Iris pigment epithelial cell (primary cell): ENCODE measurements around the gene PSD4.

Source experiments
- DNase-seq: peaks from one replicate; pipeline ENCODE4 v3.0.0-alpha.2; 2011; ENCODE audit warnings: low read depth

PSD4 gene

DNA sequence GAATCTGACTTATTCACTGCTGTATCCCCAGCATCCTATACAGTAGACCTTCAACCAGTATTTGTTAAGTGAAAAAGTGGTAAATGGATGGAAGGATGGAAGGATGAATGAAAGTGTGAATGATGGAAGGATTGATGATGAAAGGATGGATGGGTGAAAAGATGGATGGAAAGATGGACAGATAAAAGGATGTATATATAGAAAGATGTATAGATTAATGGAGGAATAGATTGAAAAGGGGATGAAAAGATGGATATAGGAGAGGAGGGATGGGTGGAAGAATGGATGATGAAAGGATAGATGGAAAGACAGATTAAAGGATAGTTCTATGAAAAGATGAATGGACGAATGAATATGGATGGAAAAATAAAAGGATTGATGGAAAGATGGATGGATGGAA lies 50.0 kb downstream of the PSD4 start:
- DNase-seq: no peak

DNA sequence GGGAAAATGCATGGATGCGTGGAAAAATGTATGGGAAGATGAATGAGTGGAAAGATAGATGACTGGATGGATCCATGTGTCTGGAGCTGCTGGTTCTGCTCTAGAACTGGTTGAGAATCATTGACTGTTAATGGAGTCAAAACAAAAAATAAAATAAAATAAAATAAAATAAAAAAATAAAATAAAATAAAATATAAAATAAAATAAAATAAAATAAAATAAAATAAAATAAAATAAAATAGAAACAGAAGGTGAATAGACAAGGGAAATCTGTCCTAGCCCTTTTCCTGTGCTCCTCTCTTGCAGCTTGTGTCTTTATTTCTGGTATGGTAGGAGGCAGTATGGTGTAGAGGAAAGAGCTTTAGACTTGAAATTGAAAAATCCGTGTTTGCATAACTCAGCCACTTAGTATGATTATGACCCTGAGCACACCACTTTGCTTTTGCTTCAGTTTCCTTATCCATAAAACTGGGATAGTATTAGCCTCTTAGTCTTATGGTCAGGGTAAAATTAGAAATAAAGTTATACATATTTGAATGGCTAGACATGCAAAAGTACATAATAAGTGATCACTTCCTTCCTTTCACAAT lies 51.0 kb downstream of the PSD4 start:
- DNase-seq: no peak

DNA sequence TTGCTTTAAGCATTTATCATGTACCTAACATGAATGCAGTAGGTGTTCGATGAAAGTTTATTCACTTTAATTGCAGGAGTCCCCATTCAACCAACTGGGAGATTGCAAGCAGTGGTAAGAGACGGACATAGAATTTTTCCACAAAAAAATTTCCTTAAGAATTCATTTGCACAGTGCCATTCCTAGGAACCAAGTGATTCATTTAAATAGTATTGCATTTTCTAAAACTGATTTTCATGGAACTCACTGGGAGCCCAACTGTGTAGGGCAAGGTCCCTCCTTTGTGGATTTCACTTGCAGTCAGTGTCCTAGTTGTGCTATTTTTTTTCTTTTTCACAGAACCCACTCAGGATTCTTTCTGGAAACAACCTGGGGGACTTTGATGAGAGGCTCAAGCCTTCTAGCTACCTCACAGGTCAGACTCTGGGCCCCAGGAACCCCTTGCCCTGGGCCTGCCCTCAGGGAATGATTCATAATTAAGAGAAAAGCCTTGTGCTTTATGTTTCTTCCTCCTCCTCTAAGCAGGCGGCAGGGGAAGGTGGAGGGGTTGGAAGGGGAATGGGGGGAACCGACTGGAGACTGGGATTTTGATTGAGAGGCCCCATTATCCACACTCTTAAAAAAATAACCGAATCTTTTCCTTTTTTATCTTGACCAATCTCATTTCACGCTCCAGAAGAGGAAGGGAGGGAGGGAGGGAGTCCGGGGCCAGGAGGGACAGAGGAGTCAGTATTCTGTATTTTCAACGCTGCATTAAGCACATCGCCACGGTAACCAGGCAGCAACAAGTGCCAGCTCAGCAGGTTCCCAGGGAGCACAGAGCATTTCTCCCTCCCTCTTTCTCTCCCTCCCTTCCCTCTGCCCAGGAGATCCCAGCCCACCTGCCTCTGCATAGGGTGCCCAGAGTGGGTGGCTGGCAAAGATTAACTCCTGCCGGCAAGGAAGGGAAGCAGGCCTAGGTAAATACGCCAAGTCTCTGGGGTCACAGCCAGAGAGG lies 51.8 kb downstream of the PSD4 start:
- DNase-seq: peak; percentile 56

DNA sequence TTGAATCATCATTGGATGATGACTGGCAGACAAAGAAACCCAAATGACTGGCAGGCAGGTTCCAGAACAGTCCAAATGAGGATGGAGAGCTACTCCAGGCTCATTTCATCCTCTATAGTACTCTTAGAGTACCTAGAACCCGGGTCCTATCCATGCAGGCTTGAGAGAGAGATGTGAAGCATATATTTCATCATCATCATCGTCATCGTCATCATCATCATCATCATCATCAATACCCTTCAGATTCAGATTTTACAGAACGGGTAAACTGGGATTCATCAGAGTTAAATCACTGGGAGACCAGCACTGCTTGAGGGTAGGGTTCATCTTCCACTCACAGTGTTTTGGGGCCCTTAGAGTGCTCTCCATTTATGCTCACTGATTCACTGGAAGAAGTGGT lies 52.7 kb downstream of the PSD4 start:
- DNase-seq: no peak

DNA sequence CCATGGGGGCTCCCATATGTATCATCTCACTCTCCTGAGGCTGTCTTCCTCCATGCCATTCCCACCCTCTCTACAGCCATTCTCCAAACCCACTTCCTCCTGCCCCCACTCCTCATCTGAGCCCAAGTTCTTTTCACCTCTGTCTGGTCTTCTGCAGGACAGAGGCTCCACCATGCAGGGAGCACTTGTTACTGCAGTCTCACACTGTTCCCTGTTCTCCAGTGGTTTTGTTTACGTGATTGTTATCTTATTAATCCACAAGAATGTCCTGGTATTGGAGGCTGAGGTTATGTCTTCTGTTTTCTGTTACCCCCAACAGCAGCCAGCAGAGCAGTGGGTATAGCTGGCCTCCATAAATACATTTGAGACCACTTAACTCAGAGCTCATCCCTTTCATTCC lies 53.5 kb downstream of the PSD4 start:
- peak; percentile 43 for DNase-seq

DNA sequence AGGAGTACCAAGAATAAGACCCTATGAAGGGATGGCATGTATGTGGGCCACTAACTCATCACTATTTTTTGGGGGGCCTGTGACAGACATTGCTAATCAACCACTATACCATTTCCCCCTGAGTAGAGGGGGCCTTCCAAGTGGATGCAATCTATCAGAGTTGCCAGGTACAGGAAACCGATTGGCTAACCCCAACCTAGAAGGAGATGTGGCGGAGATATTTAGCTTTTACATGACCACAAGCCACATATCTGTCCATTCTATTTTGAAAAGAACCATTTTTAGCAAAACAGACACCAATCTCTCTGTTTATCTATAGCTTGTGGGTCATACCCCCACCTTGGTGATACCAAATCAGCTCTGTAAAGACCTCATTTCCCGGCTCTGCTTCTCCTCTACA lies 53.9 kb downstream of the PSD4 start:
- DNase-seq: no peak

DNA sequence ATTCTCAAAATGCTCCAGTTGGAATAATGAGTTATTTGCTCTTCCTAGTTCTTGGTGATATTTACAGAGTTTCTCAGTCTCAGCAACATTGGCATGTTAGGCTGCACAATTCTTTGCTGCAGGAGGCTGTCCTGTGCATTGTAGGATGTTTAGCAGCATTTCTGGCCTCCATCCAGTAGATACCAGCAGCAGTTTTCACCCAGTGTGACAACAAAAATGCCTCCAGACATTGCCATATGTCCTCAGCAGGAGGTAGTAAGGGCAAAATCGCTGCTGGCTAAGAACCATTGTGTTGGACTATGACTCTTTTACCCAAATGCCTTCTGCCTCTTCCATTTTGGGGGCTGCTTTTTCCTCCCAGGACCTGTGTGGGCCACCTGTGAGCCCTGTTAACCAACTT lies 54.6 kb downstream of the PSD4 start:
- no peak for DNase-seq

DNA sequence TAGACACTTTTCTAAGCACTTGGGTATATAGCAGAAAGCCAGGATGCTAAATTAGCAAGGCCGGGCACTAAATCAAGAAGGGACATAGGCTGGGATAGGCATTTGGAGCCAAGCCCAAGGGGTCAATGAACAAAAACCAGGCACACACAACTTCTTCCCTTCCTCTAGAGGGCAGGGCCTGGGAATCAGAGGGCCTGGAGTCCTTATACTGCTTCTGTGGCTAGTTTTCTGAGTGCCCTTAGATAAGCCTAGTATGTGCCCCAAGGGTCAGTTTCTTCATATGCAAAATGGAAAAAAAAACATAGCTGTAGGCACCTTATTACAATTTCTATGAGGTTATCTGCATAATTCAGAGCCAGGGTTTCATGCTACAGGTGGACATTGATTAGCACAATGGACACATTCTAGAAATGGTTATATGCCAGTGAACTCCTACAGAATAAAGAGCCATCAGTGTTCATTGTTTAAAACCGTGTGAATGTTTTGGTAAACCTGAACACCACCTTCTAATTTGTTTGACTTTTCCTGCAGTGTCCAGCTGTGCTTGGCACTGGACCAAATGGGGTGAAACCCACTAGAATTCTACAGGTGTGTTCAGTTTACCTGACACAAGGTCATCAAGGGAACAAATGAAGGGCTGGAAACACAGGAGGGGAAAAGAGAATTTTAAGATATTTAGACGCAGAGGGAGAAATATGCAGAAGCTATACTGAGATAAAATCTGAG lies 55.4 kb downstream of the PSD4 start:
- no peak for DNase-seq

DNA sequence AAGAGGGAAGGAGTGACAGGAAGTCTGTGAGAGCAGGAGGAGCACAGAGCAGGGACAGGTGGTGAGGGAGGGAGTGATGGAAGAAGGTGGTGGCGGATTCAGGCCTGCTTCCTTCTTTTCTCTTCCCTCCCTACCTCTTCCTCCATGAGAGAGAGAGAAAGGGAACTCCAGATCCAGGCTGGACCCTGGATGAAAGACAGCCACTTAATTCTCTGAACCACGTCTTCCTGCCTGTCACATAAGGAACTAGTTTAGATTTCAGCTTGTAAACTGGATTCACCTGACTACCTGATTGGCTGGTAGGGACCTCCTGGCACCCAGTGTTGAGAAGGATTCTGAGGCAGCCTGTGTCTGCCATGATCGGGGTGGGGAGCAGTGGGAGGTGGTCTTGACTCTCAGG lies 56.0 kb downstream of the PSD4 start:
- no peak for DNase-seq

DNA sequence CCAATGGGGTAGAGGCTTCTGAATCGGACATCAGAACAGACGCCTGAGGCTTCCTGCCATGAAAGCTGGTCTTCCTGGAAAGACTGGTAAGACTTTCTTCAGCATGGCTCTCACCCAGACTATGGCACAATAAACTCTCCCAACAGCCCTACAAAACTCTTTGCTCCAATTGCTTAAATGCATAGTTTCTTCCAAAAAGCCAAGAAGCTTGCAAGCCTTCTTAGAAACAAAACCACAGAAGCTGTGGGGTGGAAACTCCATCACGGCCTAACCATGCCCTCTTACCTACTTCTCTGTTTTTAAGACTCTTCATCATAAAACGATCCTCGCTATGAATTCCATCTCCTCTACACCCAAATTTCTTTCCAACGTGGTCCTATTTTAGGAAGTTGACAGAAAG lies 56.8 kb downstream of the PSD4 start:
- DNase-seq: no peak

DNA sequence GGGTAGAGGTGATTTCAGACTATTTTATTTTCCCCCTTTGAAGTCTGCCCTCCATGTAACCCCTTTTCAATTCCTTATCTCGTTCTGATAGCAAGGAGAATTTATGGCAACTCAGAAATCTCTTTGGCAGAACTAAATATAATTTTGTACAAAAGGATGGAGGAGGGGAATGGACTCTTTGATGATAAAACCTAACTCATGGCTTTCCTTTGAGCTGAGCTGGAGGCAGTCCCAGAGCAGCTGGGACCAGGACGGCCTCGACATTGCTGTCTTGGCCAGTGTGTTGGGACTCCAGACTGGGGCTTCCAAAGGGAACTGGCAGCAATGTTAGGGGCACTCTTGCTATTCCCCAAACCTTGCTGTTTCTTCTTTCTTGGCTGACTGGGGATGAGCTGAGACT lies 57.3 kb downstream of the PSD4 start:
- DNase-seq: no peak

DNA sequence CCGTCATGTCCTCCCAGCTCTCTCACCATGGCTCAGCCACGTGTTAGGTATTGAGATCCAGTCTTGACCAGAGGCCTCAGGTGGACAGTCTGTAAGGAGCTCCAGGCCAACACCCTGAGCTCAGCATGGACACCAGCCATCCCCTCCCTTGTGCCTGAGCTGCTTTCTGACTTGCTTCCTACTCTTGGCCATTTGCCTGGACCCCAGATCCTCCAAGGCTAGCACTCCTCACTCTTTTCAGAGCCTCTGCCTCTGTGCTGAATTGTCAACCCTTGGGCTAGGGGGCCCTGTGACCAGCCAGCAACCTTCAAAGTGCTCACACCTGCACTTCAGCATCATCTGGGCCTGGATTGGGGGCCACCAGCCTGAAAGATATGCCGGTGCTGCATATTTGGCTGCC lies 58.4 kb downstream of the PSD4 start:
- DNase-seq: no peak

DNA sequence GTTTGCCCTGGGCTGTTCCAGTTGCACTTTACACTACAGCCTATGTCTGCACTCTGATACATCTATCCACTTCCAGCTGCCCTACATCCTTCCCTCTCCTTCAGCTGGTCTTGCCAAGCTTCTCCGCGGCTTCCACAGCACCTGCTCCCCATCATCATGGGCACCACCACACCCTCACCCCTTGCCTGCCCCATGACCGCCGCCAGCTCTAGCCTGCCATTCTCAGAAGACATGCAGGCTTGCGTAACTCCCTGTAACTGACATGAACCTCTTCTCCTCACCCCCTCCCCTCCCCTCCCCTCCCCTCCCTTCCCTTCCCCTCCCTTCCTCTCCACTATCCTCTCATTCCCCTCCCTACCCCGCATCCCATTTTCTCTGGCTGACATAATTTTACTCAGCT lies 59.0 kb downstream of the PSD4 start:
- no peak for DNase-seq

DNA sequence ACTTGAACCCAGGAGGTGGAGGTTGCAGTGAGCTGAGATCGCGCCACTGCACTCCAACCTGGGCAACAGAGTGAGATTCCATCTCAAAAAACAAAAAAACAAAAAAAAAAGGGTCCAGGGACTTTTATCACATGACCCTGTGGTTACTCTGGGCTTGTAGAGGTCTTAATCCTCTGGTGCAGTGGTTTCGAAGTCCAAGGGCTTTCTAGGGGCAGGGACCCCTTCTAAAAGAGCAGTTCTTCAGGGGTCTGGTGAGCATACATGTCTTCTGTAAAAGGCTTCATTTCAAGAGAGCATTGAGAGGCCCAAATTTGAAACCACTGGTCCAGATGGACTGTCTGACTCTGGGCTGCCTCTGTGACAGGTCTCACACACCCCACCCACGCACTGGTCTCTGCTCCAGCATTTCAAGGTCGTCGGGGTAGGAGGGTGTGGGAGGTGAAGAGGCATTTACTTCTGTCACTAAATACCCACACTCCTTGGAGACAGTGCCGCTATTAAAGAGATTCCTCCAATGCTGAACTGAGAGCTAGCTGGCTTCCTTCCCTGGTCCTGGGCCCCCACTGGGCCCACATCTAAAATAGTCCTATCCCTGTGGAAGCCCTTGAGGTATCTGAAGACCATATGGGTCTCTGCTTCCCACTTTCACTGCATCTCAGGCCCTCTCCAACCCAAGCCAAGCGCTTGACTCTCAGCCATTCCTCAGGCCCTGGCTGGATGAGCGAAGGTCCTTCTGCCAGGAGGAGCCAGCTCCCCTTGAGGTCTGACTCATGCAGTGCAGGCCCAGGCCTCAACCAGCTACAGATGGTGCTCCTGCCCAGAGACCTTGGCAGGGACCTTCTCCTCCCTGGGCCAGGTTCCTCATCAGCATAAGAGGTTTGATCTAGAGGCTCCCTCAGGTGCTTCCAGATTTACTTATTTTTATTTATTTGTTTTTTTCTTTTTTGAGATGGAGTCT lies 60.1 kb downstream of the PSD4 start:
- peak; percentile 41 for DNase-seq

DNA sequence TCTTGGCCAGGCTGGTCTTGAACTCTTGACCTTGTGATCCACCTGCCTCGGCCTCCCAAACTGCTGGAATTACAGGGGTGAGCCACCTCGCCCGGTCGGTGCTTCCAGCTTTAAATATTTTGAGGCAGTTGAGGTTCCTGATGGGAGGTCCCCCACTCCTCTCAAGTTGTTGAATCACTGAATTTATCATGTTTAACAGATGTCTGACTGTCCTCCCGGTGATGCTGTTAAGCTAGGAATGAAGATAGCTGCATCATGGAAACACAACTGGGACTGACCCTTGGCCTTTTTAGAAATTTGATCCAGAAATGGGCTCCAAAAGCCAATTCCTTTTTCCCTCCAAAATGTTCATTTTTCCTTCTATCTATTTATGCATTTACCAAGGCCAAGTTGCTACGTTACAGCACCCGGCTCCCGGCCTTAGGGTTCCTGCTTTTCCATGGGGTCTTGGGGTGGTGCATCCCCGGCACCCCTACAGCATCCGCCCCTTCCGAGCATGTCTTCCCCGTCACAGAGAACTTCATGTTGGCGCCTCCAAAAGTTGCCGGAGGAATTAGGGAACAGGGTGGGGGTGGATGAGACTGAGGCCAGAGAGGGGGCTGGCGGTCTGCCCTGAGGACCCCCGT lies 61.1 kb downstream of the PSD4 start:
- DNase-seq: no peak

DNA sequence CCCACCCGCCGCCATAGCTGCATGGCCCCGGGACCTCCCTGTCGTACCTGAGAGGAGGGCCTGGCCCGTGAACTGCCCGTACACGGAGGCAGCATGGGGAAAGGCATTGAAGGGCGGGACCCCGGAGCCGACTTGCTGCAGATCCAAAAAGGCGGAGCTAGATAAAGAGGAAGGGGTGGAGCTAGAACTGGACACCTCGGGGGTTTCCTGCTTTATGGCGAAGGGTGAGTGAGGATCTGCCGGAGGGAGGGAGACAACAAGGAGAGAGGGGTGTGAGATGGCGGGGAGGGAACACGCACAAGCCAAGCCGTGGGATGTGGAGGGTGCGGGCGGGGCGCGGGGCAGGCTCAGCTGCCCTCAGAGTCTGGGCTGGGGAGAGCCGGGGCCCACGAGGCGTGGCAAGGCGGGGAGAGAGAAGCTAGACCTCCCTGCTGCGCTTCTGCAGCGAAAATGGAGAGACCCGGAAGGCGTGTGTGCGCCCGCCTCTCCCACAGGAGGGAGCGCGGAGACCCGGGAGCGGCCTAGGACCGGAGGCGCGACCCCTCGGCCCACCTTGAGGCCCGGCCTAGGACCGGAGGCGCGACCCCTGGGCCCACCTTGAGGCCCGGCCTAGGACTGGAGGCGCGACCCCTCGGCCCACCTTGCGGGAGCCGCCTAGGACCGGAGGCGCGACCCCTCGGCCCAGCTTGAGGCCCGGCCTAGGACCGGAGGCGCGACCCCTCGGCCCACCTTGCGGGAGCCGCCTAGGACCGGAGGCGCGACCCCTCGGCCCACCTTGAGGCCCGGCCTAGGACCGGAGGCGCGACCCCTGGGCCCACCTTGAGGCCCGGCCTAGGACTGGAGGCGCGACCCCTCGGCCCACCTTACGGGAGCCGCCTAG lies 61.8 kb downstream of the PSD4 start:
- DNase-seq: peak; percentile 68

DNA sequence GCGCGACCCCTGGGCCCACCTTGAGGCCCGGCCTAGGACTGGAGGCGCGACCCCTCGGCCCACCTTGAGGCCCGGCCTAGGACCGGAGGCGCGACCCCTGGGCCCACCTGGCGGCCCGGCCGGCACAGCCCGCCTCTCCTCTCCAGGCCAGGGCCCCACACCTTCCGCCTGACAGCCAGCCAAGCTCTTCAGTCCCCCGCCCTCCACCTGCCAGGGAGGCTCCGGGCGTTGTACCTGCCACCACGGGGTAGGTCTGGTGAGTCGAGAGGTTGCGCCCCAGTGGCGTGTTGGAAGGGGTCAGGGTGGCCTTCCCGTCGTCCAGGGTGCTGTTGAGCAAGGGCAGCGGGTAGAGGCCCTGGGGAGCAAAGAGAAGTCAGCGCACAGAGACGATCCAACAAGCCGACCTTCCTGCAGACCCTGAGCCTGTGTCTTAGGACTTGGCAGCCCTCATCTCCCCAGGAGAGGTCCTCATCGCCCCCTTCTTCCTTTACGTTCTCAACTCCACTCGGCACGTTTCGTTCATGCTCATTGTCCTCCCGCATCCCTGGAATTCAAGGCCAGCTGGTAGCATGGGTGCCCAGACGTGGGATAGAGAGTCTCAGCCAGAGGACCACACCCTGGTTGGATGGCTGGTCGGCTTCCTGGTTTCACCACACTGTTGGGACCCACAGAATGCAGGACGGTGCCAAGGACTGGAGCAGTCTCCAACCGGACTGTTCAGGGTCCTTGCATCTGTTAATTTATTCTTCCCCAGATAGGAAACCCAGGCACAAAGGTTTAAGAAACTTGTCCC lies 62.8 kb downstream of the PSD4 start:
- DNase-seq: no peak

DNA sequence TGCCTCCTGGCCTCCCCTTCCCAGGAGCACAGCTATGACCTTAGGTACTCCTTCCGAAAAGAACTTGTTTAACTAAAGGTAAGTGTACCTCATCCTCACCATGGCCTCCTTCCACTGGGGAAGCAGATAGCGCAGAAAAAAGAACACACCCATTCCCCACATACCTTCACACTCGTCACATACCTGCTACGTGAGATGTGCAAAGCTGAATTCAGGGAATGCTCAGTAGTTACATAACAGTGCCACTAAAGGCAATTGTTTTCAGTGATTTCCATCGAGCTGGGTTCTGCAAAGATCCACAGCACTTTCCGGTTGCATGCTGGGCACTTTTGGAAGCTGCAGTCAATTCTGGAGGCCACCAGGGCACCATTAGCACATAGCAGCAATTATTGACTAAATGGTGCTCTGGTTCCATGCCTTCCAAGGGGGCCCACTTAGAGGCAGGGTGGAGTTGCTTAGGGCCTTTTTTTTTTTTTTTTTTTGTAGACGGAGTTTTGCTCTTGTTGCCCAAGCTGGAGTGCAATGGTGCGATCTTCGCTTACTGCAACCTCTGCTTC lies 63.9 kb downstream of the PSD4 start:
- DNase-seq: no peak
